ENCODE results near the gene INHA. TPM values are rescaled to one million over a fixed set of nuclear protein-coding genes. Genes with fewer than 3 reads are reported as not detected.

INHA gene
- total RNA-seq, 6 experiments from 2014 or later = not detected

Small RNA genes lying within 50 kb of the gene (microRNA-seq; reads per million reads assigned to microRNA genes)
- 0 reads per million in 2 donors for gene MIR3132

Small RNA genes lying within 50 kb of the gene (small RNA-seq; reads per million reads assigned to genes)
- 0 reads per million in 2 experiments for gene MIR3132
- 0 to 0.19 reads per million in 2 experiments for gene RN7SKP213

Other genes starting within 250 kb of the INHA start
- gene RESP18, start 239.6 kb upstream of the INHA start, total RNA-seq = not detected
- gene DNPEP, start 184.4 kb upstream of the INHA start, total RNA-seq = 10 to 100 TPM; 37.1 to 60.2 (median 47.0) TPM
- 10 to 100 TPM in 1 of 6 experiments, 1 to 10 TPM in 5; 1.2 to 25.6 (median 2.5) TPM for gene DES, start 153.9 kb upstream of the INHA start, total RNA-seq
- 1 to 10 TPM in 1 of 6 experiments, under 1 TPM in 5; 0.24 to 1.5 (median 0.48) TPM for gene SPEG, start 137.5 kb upstream of the INHA start, total RNA-seq
- 10 to 100 TPM; 21.7 to 54.1 (median 40.2) TPM for gene GMPPA, start 73.4 kb upstream of the INHA start, total RNA-seq
- not detected for gene ASIC4, start 57.8 kb upstream of the INHA start, total RNA-seq
- gene CHPF, start 28.5 kb upstream of the INHA start, total RNA-seq = 100 to 1,000 TPM in 2 of 6 experiments, 10 to 100 TPM in 4; 33.2 to 183 (median 39.6) TPM
- gene TMEM198, start 28.3 kb upstream of the INHA start, total RNA-seq = 1 to 10 TPM in 5 of 6 experiments, under 1 TPM in 1; 0.68 to 3.2 (median 1.2) TPM
- 10 to 100 TPM; 27.0 to 42.5 (median 39.4) TPM for gene OBSL1, start 771 bp upstream of the INHA start, total RNA-seq
- gene STK11IP, start 25.5 kb downstream of the INHA start, total RNA-seq = 10 to 100 TPM in 1 of 6 experiments, 1 to 10 TPM in 5; 3.6 to 10.8 (median 6.6) TPM
- under 1 TPM in 5 of 6 experiments, not detected in 1; 0.14 to 0.42 (median 0.27) TPM for gene SLC4A3, start 55.3 kb downstream of the INHA start, total RNA-seq

All from right lobe of liver (tissue), 5 donors.